Colon (tissue), 2 donors: ENCODE results near the gene ANKRD2.

Source experiments
- FAIRE-seq: peaks from 2 replicates; lab custom pipeline; 2012; peaks lifted over from hg19 to GRCh38; lab: Jason Lieb, UNC
- donor health status: control.
- donor health status: control.

Gene ANKRD2

DNA sequence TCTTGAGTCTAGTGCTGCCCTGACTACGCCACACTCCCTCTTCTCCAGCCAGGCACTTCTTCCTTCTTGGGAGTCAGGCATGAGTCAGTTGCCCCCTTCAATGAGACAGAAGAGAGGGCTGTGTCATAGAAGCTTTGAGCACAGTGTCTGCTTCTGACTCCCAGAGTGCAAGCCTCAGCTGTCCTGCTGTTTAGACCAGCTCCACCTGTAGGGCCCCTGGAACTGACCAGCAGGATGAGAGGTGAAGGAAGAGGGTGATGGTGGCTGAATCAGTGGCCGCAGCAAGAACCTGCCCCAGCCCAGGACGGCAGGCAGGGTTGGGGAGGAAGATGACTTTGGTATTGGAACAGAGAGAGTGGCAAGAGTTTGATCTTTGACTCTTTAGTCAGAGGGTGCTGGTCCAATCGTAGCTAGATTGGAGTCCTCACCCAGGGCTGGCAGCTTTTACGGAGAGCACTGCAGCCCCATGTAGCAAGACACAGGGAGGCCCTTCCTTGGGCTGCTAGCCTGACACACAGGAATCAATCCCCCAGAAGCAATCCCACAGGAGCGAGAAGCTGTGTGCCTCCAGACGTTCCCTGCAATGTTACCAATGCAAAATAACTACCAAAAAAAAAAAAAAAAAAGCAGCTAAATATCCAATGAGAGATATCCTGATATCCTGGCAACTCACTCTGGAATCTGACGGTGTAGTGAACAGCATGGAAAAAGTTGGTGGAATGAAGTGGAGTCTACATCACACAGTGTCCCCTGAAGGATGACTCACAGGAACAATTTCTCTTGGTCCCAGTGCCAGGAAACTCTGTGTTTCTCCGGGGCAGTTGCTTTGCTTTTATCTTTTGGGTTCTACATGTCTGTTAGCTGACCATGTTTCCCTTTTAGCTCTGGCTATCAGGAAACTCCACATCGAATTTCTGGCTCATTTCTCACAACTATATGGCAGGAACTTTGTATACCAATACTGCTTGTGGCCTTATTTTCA, 23.8 kb downstream of the ANKRD2 start:
- no peak for FAIRE-seq

DNA sequence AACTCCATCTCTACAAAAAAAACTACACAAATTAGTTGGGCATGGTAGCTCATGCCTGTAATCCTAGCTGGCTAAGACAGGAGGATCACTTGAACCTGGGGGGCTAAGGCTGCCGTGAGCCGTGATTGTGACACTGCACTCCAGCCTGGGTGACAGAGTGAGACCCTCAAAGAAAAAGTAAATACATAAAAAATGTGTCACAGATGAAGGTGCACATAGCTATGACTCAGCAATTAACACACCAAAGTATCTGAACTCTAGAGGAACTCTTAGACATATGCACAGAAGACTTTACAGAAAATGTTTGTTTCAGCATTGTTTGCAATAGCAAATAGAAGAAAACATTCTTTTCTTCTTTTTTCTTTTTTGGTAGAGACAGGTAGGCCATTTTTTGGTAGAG, 25.2 kb downstream of the ANKRD2 start:
- no peak for FAIRE-seq

DNA sequence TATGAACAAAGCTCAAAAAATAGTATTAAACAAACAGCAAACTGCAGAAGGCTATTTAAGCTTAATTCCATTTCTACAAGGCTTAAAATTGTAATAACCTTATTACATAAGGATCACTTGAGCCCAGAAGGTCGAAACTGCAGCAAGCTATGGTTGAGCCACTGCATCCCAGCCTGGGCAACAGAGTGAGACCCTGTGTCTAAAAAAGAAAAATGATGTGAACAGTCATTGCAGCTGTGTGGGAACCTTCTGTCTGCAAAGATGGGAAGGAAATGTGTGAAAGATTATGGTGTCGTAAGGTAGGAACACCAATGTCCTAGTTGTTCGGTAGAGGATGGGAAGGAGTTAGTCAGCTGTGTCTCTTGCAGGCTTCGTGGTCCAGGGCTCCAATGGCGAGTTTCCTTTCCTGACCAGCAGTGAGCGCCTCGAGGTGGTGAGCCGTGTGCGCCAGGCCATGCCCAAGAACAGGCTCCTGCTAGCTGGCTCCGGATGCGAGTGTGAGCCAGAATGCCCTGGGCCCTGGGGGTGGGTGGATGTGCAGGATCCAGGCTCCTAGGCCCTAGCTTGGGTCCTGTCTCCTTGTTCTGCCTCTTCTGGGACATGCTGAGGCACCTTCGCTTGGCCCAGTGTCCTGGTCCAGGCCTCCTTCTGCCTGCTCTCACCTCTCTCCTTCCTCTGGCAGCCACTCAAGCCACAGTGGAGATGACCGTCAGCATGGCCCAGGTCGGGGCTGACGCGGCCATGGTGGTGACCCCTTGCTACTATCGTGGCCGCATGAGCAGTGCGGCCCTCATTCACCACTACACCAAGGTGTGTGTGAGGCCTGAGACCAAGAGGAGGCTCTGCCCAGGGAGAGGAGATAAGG, 26.1 kb downstream of the ANKRD2 start:
- no peak for FAIRE-seq

DNA sequence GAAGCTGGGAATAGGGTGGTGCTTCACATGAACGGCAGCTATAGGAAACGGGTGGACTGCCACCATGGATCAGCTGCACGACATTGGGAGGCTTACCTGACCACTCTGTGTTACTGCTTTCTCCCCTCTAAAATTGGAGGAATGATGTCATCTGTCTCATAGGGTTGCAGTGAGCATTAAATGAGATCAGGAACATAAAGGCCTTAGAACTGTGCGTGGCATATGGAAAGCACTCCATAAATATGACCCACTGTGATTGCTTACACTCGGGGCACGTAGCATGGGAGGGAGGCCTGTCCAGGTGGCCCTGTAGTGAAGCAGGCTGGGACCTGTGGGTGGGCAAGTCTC, 26.7 kb downstream of the ANKRD2 start:
- no peak for FAIRE-seq

DNA sequence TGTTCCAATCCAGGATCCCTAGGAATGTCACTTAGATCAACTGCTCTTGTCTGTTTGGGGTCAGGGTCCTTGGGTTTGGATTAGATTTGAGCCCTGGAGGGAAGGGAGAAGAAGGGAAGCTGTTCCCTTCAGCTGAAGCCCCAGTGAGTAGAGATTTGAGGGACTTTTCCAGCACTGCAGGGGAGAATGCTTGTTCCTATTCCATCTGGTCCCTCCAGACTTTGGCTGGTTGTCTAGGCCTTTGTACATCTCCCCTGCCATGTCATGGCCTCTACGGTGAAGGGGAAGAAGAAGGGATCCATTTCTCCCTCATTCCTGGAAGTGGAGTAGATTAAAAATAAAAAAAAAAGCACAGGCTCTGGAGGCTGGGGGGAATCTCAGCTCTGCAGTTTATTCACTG, 28.0 kb downstream of the ANKRD2 start:
- FAIRE-seq = no peak

DNA sequence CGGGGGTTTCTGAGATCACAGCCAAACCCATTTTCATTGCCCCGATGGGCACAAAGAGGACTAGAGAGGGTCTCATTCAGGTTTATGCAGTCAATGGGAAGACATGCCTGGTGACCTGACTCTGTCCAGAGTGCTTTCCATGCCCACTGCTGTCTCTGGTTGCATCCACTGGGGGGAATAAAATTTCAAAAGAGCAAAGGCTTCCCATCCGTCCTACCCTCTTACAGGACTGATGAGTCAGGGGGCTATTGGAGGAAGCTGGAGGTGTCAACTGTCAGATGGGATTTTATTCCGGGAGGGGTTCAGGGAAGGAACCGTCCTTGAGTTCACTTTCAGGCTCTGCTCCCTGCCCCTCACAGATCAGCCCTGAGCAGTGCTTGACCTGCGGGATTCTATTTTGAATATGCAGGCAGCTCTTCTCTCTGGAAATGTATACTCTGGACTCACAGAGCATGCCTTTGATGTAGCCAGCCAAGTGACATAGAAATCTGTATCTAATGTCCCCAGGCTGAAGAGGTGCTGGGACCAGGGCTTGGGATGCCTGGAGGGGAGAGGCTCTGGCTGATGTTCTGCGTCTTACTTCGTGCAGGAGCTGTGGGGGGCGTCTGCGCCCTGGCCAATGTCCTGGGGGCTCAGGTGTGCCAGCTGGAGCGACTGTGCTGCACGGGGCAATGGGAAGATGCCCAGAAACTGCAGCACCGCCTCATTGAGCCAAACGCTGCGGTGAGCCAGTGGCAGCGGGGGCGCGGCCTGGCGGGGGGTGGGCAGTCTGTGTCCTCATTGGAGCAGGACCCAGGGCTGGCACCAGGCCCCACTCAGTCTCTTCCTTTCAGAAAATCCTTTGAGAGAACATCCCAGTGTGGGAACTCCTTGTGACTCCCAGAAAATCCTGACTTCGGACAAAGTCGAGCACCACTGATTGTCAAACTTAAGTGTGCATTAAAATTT, 29.0 kb downstream of the ANKRD2 start:
- no peak for FAIRE-seq

DNA sequence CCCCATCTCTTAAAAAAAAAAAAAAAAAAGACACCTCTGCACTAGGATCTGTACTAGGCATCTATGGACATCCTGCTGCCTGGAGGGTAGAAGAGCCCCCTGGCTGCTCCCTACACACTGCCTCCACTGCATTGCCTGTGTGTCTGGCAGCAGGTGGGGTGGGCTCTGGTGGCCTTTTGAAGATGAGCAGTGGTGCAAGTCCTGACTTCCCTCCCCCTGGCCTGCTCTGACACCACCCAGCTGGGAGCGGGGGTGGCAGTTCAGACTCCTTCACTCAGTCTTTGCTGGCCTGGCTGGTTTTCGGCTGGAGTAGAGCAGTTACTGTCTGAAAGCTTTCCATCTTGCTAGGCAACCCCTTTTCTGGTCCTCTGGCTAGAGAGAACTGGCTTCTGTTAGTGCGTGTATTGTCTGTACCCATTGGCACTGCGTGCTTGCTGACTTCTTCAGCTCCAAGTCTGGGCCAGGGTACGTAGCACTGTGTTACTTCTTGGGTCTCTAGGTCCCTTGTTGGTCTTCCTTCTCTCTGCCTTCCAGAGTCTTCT, 34.6 kb downstream of the ANKRD2 start:
- no peak for FAIRE-seq

DNA sequence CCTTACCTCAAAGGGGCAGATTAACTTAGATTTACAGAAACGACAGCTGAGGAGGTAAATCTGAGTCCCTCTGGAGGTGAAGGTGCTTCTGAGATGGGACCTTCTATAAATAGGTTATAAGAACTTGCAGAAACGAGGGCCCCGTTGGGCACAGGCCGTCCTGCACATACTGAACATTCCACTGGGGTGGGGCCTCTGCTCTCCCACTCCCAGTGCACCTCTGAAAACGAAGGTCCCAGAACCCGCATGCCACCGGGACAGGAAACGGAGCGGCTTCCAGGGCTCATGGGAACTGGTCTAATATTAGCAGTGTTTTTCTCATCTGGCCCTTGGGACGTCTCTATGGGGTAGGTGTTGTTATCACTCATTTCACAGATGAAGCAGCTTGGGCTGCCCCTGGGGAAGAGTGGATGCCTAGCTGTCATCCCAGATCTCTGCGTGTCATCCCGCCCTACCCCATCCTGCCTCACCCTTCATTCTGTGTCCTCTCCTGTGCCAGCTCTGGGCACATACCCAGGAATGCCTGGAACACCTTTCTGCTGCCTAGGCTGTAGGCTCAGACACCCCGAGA, 36.5 kb downstream of the ANKRD2 start:
- no peak for FAIRE-seq

DNA sequence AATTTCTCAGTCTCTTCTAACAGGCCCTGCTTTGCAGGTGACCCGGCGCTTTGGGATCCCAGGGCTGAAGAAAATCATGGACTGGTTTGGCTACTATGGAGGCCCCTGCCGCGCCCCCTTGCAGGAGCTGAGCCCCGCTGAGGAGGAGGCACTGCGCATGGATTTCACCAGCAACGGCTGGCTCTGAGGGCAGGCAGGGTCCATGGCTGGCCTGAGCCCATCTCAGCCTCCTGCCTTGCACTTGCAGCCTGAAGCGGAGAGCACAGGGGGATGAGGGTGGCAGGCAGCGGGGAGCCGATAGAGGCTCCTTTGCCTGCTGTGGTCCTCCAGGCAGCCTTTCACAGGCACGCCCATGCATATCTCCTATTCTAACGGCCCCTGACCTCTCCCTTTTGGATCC, 38.9 kb downstream of the ANKRD2 start:
- no peak for FAIRE-seq

DNA sequence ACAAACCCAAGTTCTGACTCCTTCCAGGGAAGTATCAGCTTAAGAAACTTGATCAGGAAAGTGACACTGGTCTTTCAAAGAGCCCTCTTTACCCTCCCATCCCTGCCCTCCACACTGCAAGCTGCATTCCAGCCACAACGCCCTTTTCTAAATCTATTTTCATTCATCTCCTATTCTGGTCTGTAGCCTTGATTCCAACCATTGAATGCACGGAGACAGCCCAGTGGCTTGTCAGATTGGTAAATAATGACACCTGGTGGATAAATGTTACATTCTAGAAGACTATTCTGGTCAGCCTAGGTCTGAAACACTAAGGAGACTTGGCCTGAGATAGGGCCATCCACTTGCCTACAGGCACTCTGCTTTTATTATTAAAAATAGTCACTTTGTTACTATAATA, 39.8 kb downstream of the ANKRD2 start:
- no peak for FAIRE-seq

DNA sequence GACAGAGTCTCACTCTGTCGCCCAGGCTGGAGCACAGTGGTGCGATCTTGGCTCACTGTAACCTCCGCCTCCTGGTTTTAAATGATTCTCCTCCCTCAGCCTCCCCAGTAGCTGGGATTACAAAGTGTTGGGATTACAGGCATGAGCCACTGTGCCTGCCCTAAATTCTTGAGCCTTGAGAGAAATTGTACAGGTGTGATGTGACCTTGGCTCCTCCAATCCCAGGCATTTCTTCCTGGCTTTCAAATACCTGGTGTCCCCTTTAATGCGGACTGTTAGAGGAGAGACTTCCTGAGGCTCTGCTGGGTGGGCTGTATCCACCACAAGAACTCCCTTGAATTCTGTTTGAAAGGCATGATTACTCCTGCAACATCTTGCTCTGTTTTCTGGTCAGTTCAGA, 45.7 kb downstream of the ANKRD2 start:
- no peak for FAIRE-seq

DNA sequence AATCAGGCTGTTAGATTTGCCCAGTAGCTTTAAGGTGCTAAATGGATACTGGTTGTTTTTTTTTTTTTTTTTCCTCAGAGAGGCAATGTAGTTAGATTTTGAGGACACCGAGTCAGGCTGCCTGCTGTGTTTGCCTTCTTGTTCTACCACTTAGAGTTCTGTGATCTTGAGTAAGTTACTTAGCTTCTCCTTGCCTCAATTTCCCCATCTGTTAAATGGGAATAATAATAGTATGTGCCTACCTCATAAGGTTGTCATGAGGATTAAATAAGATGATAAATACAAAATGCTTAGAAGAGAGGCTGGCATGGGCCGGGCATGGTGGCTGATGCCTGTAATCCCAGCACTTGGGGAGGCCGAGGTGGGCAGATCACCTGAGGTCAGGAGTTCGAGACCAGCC, 46.2 kb downstream of the ANKRD2 start:
- FAIRE-seq = no peak

DNA sequence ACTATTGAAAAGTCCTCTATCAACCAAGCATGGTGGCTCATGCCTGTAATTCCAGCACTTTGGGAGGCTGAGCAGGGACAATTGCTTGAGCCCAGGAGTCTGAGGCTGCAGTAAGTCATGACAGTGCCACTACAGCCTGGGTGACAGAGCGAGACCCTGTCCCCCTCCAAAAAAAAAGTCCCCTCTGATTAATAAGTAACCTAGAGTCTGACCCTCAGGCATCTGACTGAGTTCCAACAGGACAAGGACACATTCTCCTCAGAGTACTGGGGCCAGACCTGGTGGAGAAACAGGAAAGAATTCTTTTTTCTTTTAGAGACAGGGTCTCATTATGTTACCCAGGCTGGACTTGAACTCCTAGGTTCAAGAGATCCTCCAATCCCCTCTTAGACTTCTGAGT, 50.7 kb downstream of the ANKRD2 start:
- FAIRE-seq = no peak

DNA sequence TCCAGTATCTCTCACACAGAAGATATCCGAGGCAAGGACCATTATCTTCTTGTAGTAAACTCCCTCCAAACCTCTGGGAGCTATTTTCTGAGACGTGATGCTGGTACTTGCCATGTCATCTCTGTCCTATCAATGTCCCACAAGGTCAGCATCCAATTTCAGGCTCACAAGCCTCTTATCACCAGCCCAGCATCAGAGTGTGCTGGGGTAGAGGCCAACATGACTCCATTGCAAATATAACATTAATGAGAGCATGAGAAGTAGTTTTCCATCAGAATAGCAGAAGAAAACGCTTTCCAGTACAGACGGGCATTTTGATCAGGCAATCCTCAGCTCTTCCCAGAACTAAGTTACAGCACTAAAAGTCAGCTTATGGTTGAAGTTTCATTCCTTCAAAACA, 55.2 kb downstream of the ANKRD2 start:
- FAIRE-seq = no peak

DNA sequence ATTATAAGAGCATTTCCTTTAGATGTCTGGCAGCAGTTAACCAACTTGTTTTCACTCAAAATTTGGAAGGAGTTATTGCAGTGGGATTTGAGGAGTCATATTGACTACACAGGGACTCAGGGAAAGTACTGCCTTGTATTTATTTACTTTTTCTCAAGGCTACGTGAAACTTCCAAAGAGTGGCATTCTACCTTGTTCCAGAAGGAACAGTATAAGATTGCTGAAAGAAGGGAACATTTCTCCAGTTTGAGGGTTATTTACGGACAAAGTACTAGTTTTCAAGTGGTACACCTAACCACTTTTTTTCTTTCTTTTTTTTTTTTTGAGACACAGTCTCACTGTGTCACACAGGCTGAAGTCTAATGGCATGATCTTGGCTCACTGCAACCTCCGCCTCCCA, 55.6 kb downstream of the ANKRD2 start:
- no peak for FAIRE-seq

DNA sequence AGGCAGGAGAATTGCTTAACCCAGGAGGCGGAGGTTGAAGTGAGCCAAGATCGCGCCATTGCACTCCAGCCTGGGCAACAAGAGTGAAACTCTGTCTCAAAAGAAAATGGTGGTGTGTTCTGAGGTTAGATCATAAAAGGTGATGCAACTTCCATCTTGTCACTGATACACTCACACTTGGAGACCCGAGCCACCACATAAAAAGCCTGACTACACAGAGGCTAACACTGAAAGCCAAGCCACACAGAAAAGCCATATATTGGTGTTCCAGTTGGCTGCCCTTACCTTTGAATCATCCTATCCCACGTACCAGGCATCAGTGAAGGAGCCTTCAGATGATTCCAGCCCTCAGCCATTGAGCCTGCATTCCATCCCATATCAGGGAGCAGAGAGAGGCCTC, 56.7 kb downstream of the ANKRD2 start:
- FAIRE-seq = no peak

DNA sequence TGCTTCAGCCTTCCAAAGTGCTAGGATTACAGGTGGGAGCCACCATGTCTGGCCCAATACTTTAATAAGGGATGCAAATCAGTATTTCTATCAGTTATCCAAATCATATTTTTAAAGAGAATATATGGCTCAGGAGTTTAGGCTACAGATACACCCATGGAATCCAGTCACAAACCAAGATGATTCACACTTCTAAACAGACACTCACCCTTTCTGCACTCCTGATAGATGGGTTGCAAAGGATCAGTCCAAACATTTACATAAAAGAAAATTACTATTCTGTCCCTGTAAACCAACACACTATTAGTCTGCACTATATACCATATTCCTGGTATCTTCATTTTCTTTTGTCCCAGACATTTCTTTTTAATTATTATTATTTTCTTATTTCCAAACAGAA, 58.5 kb downstream of the ANKRD2 start:
- FAIRE-seq = no peak

DNA sequence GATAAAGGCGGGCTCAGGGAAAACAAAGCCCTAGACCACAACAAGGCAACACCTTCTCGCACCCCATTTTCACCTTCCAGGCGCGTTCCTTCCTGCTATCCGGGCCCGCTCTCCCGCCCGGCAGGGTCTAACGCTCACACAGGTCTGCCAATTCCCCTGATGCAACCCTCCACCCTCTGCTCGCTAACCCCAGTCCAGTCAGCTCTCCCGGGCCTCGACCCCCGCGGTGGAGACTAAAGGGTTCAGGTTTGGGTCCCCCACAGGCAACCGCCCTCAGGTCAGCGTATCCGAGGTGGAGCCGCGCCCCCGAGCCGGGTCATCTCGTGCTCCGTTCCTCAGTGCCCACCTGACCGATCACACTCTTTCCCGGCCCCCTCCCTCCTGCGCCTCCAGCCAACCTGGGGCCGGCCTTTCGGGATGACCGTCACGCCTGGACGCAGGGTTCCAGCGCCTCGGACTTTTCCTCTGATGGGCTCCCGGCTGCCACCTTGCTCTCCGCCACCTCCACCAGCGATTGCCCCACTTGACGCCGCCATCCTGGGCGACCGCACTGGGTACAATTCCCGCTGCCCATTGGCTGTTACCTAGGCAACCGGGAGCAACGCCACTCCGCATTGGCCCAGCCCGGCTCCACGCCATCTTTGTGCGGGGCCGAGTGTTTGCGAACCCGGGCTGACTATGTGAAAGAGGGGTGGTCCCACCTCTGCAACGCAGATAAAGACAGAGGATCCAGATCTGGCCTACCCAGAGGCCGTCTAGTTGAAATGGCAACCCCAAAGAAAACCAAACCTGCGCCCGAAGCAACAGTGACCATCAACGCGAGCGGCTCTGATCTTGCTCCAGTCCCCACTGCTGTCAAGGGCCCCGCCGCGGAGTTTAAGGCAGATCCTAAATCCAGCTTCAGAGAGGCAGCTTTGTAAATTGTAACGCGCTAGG, 60.6 kb downstream of the ANKRD2 start, which contains the start of gene MORN4:
TSS of gene MORN4 (minus strand) at position 552 of the 936 bp plus-strand sequence. CDS start 13,847 bp downstream, outside the sequence.
- FAIRE-seq = no peak
